ENCODE measurements around the gene RMDN2.

Gene RMDN2

GRCh38 chr2:38057651-38058410 lies 132.7 kb downstream of the RMDN2 start:
- no peak for FAIRE-seq

GRCh38 chr2:38060236-38061018 lies 135.3 kb downstream of the RMDN2 start:
- no peak for FAIRE-seq

- no peak for FAIRE-seq
Observed at GRCh38 chr2:38064801-38065501, 139.9 kb downstream of the RMDN2 start.

- FAIRE-seq: no peak
Observed at GRCh38 chr2:38065502-38066135, 140.5 kb downstream of the RMDN2 start.

GRCh38 chr2:38066421-38067115 lies 141.5 kb downstream of the RMDN2 start:
- FAIRE-seq: no peak

Measured in islet of Langerhans (tissue), 1 donor.